Activated CD8-positive, alpha-beta T cell treated with anti-CD3 and anti-CD28 coated beads for 36 hours (primary cell): Measurements from ENCODE around the gene NMBR. TPM values are rescaled to one million over a fixed set of nuclear protein-coding genes. Genes with fewer than 3 reads are reported as not detected.

ENCODE experiments used
- ATAC-seq: fragments of 200-7000 bp; cut with Tn5 transposase; one replicate; pipeline ENCODE4 v1.10.0; 2021; ENCODE audit warnings: mild to moderate bottlenecking, moderate library complexity
- CTCF ChIA-PET: fragments of 350-600 bp; sonication (Branson Sonifier 250); formaldehyde crosslinking; loops from one replicate; lab custom pipeline; 2021; ENCODE audit warnings: antibody characterized with exemption; lab: Charles Lee
- POLR2A ChIA-PET: fragments of 350-600 bp; sonication (Branson Sonifier 250); formaldehyde crosslinking; loops from one replicate; lab custom pipeline; 2021; ENCODE audit warnings: antibody characterized with exemption; lab: Charles Lee
- DNase-seq: peaks from one replicate; pipeline ENCODE4 v3.0.0-alpha.2; 2020
- H3K27ac Mint-ChIP-seq: one replicate; pipeline ENCODE4 v1.8.0; 2021; ENCODE audit warnings: mild to moderate bottlenecking, mixed read lengths
- H3K27me3 Mint-ChIP-seq: one replicate; pipeline ENCODE4 v1.8.0; 2021; ENCODE audit warnings: mixed read lengths
- H3K36me3 Mint-ChIP-seq: one replicate; pipeline ENCODE4 v1.8.0; 2021; ENCODE audit warnings: low read depth, mixed read lengths
- H3K4me1 Mint-ChIP-seq: one replicate; pipeline ENCODE4 v1.8.0; 2021; ENCODE audit warnings: low read depth, mixed read lengths
- H3K4me3 Mint-ChIP-seq: one replicate; pipeline ENCODE4 v1.8.0; 2021; ENCODE audit warnings: mild to moderate bottlenecking, moderate library complexity, mixed read lengths
- H3K9me3 Mint-ChIP-seq: one replicate; pipeline ENCODE4 v1.8.0; 2021; ENCODE audit warnings: mixed read lengths
- CTCF ChIP-seq: fragments of 200-600 bp; IDR thresholded peaks from one replicate; pipeline ENCODE4 v1.8.0; 2022; ENCODE audit warnings: antibody characterized with exemption, mild to moderate bottlenecking
- intact Hi-C: fragments of 100-400 bp; cut with micrococcal nuclease; formaldehyde crosslinking; loops from one replicate; pipeline ENCODE4 v1.10.0; 2022
- total RNA-seq, 2 experiments: library from RNA; stranded (reverse); gene quantifications; one replicate each; pipeline ENCODE4 v1.2.3, GENCODE V29; 2021

NMBR gene
- not detected for total RNA-seq

- peaks cover 14% of the 10 kb centered on the region for H3K36me3 Mint-ChIP-seq
- H3K27ac Mint-ChIP-seq, result peak within 1 kb of the TSS; percentile 91
- ATAC-seq (peak; percentile 98), DNase-seq (peak; percentile 98)
- POLR2A ChIA-PET, result interaction anchor here (0.6 to 0.8 kb wide), 5 partner anchors 8 to 1660 kb away, joined by 3 read pairs; no protein-coding TSS in a partner anchor
- TF ChIP-seq CTCF, result peak; percentile 92
- peaks cover 46% of the 10 kb centered on the region for H3K4me1 Mint-ChIP-seq
- no peaks in the 10 kb centered on the region for H3K9me3 Mint-ChIP-seq
- CTCF ChIA-PET, result interaction anchor here (0.6 to 7.9 kb wide), 15 partner anchors 9 to 248 kb away, joined by 3 to 54 read pairs (median 4); no protein-coding TSS in a partner anchor
- no peaks in the 10 kb centered on the region for H3K27me3 Mint-ChIP-seq
- H3K4me3 Mint-ChIP-seq, result peak within 1 kb of the TSS; percentile 96
- intact Hi-C loops, result loop anchor here (2.0 to 5.0 kb wide), 2 partner anchors 60 to 240 kb away; no protein-coding TSS in a partner anchor
Measured at GRCh38 chr6:142146828-142147662, at the start of gene NMBR, which contains the start of gene VTA1. Gene NMBR (minus strand): TSS chr6:142147122. CDS start chr6:142088658, 58,464 bp downstream. Gene VTA1 (plus strand): TSS chr6:142147263. CDS start chr6:142147288, 25 bp downstream.

GRCh38 chr6:142195862-142196541, 49.1 kb upstream of the NMBR start:
- DNase-seq (no peak), ATAC-seq (no peak)
- Mint-ChIP-seq H3K27ac (peak overlapping the region; percentile 49), H3K4me1 (peaks cover 38% of the 10 kb centered on the region), H3K4me3 (no peak overlapping the region), H3K27me3 (no peaks in the 10 kb centered on the region), H3K9me3 (no peaks in the 10 kb centered on the region), H3K36me3 (peaks cover 19% of the 10 kb centered on the region)
- CTCF ChIA-PET, result interaction anchor here (0.8 to 2.8 kb wide), 7 partner anchors 10 to 49 kb away, joined by 3 to 23 read pairs (median 6); partner anchors contain the start of gene VTA1
- POLR2A ChIA-PET, result no interaction called here
- no peak for TF ChIP-seq CTCF
- intact Hi-C loops, result no loop called here

- intact Hi-C loops, result no loop called here
- no peak overlapping the region for H3K4me3 Mint-ChIP-seq
- no peaks in the 10 kb centered on the region for H3K9me3 Mint-ChIP-seq
- POLR2A ChIA-PET, result no interaction called here
- CTCF ChIA-PET, result no interaction called here
- DNase-seq (no peak), ATAC-seq (no peak)
- no peak overlapping the region for H3K27ac Mint-ChIP-seq
- H3K4me1 Mint-ChIP-seq, result peaks cover 36% of the 10 kb centered on the region
- no peak for TF ChIP-seq CTCF
- no peaks in the 10 kb centered on the region for H3K27me3 Mint-ChIP-seq
- H3K36me3 Mint-ChIP-seq, result peaks cover 22% of the 10 kb centered on the region
Measured at GRCh38 chr6:142193621-142194020, 46.7 kb upstream of the NMBR start.

- ChIA-PET CTCF (interaction anchor here (1.1 kb wide), 1 partner anchor 15 kb away, joined by 5 read pairs; no protein-coding TSS in a partner anchor), POLR2A (no interaction called here)
- no peak for TF ChIP-seq CTCF
- H3K36me3 Mint-ChIP-seq, result peaks cover 19% of the 10 kb centered on the region
- intact Hi-C loops, result no loop called here
- ATAC-seq (no peak), DNase-seq (no peak)
- H3K27me3 Mint-ChIP-seq, result no peaks in the 10 kb centered on the region
- peaks cover 36% of the 10 kb centered on the region for H3K4me1 Mint-ChIP-seq
- H3K9me3 Mint-ChIP-seq, result no peaks in the 10 kb centered on the region
- no peak overlapping the region for H3K27ac Mint-ChIP-seq
- H3K4me3 Mint-ChIP-seq, result no peak overlapping the region
Measured at GRCh38 chr6:142192343-142192742, 45.4 kb upstream of the NMBR start.
